Immature natural killer cell (primary cell): ENCODE results near the gene SLC19A1. TPM values are rescaled to one million over a fixed set of nuclear protein-coding genes. Genes with fewer than 3 reads are reported as not detected.

ENCODE experiments used
- DNase-seq, 3 donors: peaks; one replicate each; pipeline ENCODE4 v3.0.0; 2022; ENCODE audit warnings: mixed read lengths in 1 of 3
- H3K27ac Mint-ChIP-seq, 6 donors: one replicate each; pipeline ENCODE4 v1.8.0; 2020; ENCODE audit warnings: mixed read lengths in 6 of 6, mild to moderate bottlenecking in 5 of 6, inconsistent platforms in 4 of 6, moderate library complexity in 3 of 6
- H3K27me3 Mint-ChIP-seq, 3 donors: one replicate each; pipeline ENCODE4 v1.8.0; 2020 to 2021; ENCODE audit warnings: low read depth in 3 of 3, mild to moderate bottlenecking in 3 of 3, mixed read lengths in 3 of 3, moderate library complexity in 3 of 3, inconsistent platforms in 1 of 3
- H3K36me3 Mint-ChIP-seq, 3 donors: one replicate each; pipeline ENCODE4 v1.8.0; 2020; ENCODE audit warnings: mixed read lengths in 3 of 3, inconsistent platforms in 2 of 3, mild to moderate bottlenecking in 2 of 3
- H3K4me1 Mint-ChIP-seq, 2 donors: one replicate each; pipeline ENCODE4 v1.8.0; 2020; ENCODE audit warnings: inconsistent platforms in 2 of 2, mild to moderate bottlenecking in 2 of 2, mixed read lengths in 2 of 2, moderate library complexity in 1 of 2
- H3K4me3 Mint-ChIP-seq, 5 donors: one replicate each; pipeline ENCODE4 v1.8.0; 2020; ENCODE audit warnings: mild to moderate bottlenecking in 5 of 5, mixed read lengths in 5 of 5, inconsistent platforms in 3 of 5, moderate library complexity in 3 of 5
- H3K9me3 Mint-ChIP-seq, 6 donors: one replicate each; pipeline ENCODE4 v1.8.0; 2020; ENCODE audit warnings: mild to moderate bottlenecking in 6 of 6, mixed read lengths in 6 of 6, inconsistent platforms in 4 of 6, moderate library complexity in 3 of 6
- polyA plus RNA-seq, 3 donors: library from polyadenylated mRNA; unstranded; fragments of 300-500 nt; fragmentation: Illumina TruSeq; gene quantifications; one replicate each; pipeline ENCODE4 v1.2.3, GENCODE V29; 2021

The SLC19A1 gene
- polyA plus RNA-seq, 3 donors from 2014 or later: 0.84 to 7.1 (median 1.7) TPM

GRCh38 chr21:45515241-45516061, 26.8 kb downstream of the SLC19A1 start:
- H3K27me3 Mint-ChIP-seq: peaks cover 0 to 3% (median 2%) of the 10 kb centered on the region in 3 donors
- H3K9me3 Mint-ChIP-seq: peaks cover 6 to 25% (median 21%) of the 10 kb centered on the region in 6 donors
- no peak overlapping the region for H3K4me3 Mint-ChIP-seq
- peaks cover 18 to 26% (median 23%) of the 10 kb centered on the region in 3 donors for H3K36me3 Mint-ChIP-seq
- DNase-seq: no peak
- no peak overlapping the region for H3K27ac Mint-ChIP-seq
- no peaks in the 10 kb centered on the region for H3K4me1 Mint-ChIP-seq

DNA sequence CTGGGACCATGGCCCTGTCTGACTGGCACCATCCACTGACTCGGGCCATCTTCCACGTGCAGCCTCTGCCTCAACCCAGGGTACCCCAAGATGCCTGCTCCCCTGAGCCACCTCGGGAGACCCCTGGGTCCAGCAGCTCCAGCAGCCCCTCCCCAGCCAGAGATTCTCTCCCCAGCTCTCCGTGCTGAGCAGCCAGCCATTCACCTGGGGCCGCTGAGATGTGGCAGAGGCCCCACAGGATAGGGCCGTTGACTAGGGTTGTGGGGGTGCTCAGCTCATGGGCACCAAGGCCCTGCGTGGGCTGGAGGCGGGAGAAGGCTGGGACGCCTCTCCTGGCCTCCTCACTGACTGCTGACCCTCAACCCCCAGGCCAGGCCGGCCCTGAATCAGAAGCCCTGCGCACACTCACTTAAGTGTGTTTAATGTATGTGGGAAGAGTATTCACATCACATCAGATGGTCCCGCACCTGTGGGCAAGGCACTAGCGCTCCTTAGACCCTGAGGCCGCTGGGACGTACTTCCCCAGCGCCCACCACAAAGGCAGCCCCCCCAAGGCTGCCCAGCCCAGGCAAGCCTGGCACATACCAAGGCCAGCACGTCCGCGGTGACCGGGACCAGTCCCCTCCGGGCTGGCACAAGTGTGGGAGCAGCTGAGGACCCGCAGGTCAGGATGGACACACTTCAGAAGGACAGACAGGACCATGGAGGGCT, 27.8 kb downstream of the SLC19A1 start:
- peaks cover 0 to 3% (median 2%) of the 10 kb centered on the region in 3 donors for H3K27me3 Mint-ChIP-seq
- H3K4me1 Mint-ChIP-seq: no peaks in the 10 kb centered on the region
- H3K27ac Mint-ChIP-seq: no peak overlapping the region
- peaks cover 4 to 18% (median 17%) of the 10 kb centered on the region in 6 donors for H3K9me3 Mint-ChIP-seq
- no peak for DNase-seq
- H3K4me3 Mint-ChIP-seq: no peak overlapping the region
- peaks cover 9 to 17% (median 14%) of the 10 kb centered on the region in 3 donors for H3K36me3 Mint-ChIP-seq

- H3K27me3 Mint-ChIP-seq: peaks cover 0 to 3% (median 2%) of the 10 kb centered on the region in 3 donors
- peaks cover 2 to 12% (median 11%) of the 10 kb centered on the region in 6 donors for H3K9me3 Mint-ChIP-seq
- H3K27ac Mint-ChIP-seq: no peak overlapping the region
- H3K4me3 Mint-ChIP-seq: no peak overlapping the region
- no peaks in the 10 kb centered on the region for H3K4me1 Mint-ChIP-seq
- no peak for DNase-seq
- H3K36me3 Mint-ChIP-seq: peaks cover 5 to 11% (median 9%) of the 10 kb centered on the region in 3 donors
Measured at GRCh38 chr21:45513741-45514310, 28.4 kb downstream of the SLC19A1 start.

DNA sequence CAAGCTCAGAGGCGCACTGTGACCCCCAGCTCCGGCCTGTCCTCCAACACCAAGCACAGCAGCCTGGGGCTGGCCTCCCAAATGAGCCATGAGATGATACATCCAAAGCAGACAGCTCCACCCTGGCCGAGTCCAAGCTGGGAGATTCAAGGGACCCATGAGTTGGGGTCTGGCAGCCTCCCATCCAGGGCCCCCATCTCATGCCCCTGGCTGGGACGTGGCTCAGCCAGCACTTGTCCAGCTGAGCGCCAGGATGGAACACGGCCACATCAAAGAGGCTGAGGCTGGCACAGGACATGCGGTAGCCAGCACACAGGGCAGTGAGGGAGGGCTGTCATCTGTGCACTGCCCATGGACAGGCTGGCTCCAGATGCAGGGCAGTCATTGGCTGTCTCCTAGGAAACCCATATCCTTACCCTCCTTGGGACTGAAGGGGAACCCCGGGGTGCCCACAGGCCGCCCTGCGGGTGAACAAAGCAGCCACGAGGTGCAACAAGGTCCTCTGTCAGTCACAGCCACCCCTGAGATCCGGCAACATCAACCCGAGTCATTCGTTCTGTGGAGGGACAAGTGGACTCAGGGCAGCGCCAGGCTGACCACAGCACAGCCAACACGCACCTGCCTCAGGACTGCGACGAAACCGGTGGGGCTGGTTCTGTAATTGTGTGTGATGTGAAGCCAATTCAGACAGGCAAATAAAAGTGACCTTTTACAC, 29.1 kb downstream of the SLC19A1 start:
- peak; percentile 29 to 48 (median 36) for DNase-seq
- no peak overlapping the region for H3K4me3 Mint-ChIP-seq
- peaks cover 4 to 5% (median 4%) of the 10 kb centered on the region in 3 donors for H3K36me3 Mint-ChIP-seq
- H3K27me3 Mint-ChIP-seq: peaks cover 0 to 3% (median 2%) of the 10 kb centered on the region in 3 donors
- H3K27ac Mint-ChIP-seq: no peak overlapping the region
- H3K9me3 Mint-ChIP-seq: peaks cover 0 to 5% (median 4%) of the 10 kb centered on the region in 6 donors
- no peaks in the 10 kb centered on the region for H3K4me1 Mint-ChIP-seq

- Mint-ChIP-seq H3K9me3 (no peaks in the 10 kb centered on the region), H3K27me3 (peaks cover 0 to 2% (median 1%) of the 10 kb centered on the region in 3 donors), H3K27ac (no peak overlapping the region), H3K36me3 (no peaks in the 10 kb centered on the region), H3K4me3 (no peak overlapping the region), H3K4me1 (no peaks in the 10 kb centered on the region)
- DNase-seq: no peak
Measured at GRCh38 chr21:45512626-45513002, 29.6 kb downstream of the SLC19A1 start.

- no peaks in the 10 kb centered on the region for H3K36me3 Mint-ChIP-seq
- DNase-seq: no peak
- no peaks in the 10 kb centered on the region for H3K4me1 Mint-ChIP-seq
- H3K27me3 Mint-ChIP-seq: peaks cover 0 to 2% (median 1%) of the 10 kb centered on the region in 3 donors
- no peak overlapping the region for H3K27ac Mint-ChIP-seq
- H3K9me3 Mint-ChIP-seq: no peaks in the 10 kb centered on the region
- no peak overlapping the region for H3K4me3 Mint-ChIP-seq
Measured at GRCh38 chr21:45511661-45512431, 30.4 kb downstream of the SLC19A1 start.

DNA sequence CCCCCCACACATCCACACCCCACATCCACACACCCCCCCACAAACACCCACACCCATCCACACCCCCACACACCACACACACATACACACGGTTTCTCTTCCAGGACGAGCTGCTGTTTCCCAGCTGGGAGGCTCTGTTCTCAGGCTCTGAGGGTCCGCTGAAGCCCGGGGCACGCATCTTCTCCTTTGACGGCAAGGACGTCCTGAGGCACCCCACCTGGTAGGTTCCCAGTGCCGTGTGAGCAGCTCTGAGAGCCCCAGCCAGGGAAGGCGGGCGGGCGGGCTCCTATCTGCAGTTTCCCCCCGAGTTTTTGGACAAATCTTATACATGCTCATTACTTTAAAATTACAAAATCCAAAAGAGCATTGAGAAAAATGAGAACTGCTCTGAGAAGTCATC, 31.2 kb downstream of the SLC19A1 start:
- DNase-seq: no peak
- no peaks in the 10 kb centered on the region for H3K4me1 Mint-ChIP-seq
- H3K4me3 Mint-ChIP-seq: no peak overlapping the region
- H3K36me3 Mint-ChIP-seq: no peaks in the 10 kb centered on the region
- H3K9me3 Mint-ChIP-seq: no peaks in the 10 kb centered on the region
- peaks cover 0 to 2% (median 0%) of the 10 kb centered on the region in 3 donors for H3K27me3 Mint-ChIP-seq
- H3K27ac Mint-ChIP-seq: no peak overlapping the region

DNA sequence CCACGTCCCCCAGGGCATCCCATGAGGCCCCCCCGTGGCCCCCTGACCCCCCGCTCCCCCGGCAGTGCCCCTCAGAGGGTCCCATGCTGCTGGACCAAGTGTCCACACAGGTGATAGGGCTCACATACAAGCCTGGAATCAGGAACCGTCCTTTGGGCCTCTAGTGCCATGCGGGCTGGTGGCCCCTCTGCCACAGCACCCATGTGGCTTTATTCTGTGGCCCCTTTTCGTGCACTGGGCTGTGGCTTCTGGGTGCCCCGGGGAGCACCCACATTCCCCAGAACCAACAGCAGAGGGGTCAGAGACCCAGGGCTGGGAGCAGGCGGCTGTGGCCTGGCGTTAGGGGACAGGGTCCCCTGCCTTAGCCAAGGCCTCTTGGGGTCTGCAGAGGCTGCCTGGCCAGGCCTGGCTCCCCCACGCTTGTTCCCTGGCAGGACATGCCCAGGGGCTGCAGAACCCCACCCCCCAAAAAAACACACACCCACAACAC, 31.7 kb downstream of the SLC19A1 start:
- Mint-ChIP-seq H3K4me3 (no peak overlapping the region), H3K9me3 (no peaks in the 10 kb centered on the region), H3K36me3 (no peaks in the 10 kb centered on the region), H3K27ac (no peak overlapping the region), H3K27me3 (peaks cover 0 to 2% (median 0%) of the 10 kb centered on the region in 3 donors), H3K4me1 (no peaks in the 10 kb centered on the region)
- no peak for DNase-seq

- DNase-seq: no peak
- Mint-ChIP-seq H3K4me3 (no peak overlapping the region), H3K27me3 (peaks cover 0 to 2% (median 0%) of the 10 kb centered on the region in 3 donors), H3K27ac (no peak overlapping the region), H3K36me3 (no peaks in the 10 kb centered on the region), H3K9me3 (no peaks in the 10 kb centered on the region), H3K4me1 (no peaks in the 10 kb centered on the region)
Measured at GRCh38 chr21:45509566-45510465, 32.4 kb downstream of the SLC19A1 start.

GRCh38 chr21:45508607-45509565, 33.4 kb downstream of the SLC19A1 start:
- Mint-ChIP-seq H3K4me3 (no peak overlapping the region), H3K36me3 (no peaks in the 10 kb centered on the region), H3K27me3 (peaks cover 0 to 2% (median 1%) of the 10 kb centered on the region in 3 donors), H3K9me3 (no peaks in the 10 kb centered on the region), H3K4me1 (no peaks in the 10 kb centered on the region), H3K27ac (no peak overlapping the region)
- no peak for DNase-seq

DNA sequence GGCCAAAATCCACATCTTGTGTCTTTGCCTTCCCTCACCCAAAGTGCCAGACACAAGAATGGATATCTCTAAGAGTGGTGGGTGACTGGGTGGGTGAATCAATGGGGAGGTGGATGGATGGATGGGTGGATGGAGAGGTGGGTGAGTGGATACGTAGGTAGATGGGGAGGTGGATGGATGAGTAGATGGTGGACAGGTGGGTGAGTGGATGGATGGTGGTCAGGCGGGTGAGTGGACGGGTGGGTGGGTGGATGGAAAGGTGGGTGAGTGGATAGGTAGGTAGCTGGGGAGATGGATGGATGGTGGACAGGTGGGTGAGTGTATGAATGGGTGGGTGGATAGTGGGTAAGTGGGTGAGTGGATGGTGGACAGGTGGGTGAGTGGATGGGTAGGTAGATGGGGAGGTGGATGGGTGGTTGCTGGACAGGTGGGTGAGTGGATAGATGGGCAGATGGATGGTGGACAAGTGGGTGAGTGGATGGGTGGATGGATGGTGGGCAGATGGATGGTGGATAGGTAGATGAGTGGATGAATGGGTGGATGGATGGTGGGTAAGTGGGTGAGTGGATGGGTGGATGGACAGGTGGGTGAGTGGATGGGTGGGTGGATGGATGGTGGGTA, 34.2 kb downstream of the SLC19A1 start:
- peaks cover 0 to 3% (median 2%) of the 10 kb centered on the region in 3 donors for H3K27me3 Mint-ChIP-seq
- no peaks in the 10 kb centered on the region for H3K9me3 Mint-ChIP-seq
- no peak overlapping the region for H3K27ac Mint-ChIP-seq
- H3K36me3 Mint-ChIP-seq: no peaks in the 10 kb centered on the region
- no peak for DNase-seq
- H3K4me1 Mint-ChIP-seq: no peaks in the 10 kb centered on the region
- no peak overlapping the region for H3K4me3 Mint-ChIP-seq
